Measurements from ENCODE around the gene TUBG2.

Gene TUBG2

GRCh38 chr17:42677921-42678781 lies 19.1 kb downstream of the TUBG2 start:
- peak; percentile 25 to 76 for DNase-seq

DNA sequence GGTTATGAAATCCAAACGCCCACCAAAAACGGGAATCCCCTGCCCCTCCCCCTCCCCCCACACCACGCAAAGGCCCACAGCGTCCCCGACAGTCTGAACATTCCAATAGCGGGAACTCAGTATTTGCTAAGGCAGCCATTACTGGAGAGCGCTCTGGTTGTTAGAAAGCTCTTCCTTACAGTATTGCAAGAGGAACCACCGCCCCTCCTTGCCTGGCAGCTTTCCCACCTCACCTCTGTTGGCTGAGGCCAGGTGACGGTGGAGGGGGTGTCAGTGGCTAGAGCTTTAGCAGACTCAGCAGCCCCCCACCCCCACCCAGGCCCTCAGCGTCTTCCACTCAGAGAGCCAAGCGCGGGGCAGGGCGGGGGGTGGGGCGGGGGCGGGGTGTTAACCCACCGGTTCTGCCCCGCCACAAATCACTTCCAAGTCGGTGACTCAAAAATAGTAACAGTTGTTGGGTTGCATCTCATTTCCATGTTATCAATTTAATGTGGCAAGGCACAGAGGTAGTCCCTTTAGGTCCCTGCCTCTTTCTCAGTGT lies 19.9 kb downstream of the TUBG2 start:
- DNase-seq = no peak

DNA sequence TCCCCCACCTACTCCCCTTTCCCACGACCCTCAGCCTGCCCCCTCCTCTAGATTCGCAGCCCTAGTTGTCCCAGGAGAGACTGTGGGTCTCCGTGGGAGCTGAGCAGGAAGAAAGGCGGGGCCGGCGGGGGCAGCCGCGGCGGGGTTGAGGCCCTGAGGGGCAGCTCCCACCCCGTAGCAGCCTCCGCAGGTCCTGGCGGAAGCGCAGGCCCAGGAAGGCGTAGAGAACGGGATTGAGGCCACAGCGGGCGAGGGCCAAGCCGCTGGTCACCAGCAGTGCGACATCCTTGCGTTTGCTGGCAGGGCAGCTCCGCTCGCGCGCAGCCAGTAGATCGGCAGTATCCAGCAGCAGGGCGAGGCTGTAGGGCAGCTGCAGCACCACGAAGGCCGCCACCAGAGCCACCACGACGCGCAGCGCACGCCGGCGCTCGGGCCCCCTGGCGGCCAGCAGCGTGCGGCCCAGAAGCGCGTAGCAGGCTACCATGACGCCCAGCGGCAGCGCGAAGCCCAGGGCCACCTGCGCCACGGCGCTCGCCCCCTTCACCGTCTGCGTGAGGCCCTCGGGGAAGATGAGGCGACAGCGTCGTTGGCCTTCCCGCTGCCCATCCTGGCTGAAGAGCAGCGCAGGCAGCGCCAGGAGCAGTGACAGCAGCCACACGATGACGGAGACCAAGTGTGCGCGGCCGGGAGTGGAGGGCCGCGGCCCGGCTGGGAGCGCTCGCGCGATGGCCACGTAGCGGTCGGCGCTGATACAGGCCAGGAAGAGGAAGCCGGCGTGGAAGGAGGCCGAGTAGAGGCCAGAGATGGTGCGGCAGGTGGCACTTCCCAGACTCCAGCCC lies 20.6 kb downstream of the TUBG2 start:
- DNase-seq = peak; percentile 51 to 75

DNA sequence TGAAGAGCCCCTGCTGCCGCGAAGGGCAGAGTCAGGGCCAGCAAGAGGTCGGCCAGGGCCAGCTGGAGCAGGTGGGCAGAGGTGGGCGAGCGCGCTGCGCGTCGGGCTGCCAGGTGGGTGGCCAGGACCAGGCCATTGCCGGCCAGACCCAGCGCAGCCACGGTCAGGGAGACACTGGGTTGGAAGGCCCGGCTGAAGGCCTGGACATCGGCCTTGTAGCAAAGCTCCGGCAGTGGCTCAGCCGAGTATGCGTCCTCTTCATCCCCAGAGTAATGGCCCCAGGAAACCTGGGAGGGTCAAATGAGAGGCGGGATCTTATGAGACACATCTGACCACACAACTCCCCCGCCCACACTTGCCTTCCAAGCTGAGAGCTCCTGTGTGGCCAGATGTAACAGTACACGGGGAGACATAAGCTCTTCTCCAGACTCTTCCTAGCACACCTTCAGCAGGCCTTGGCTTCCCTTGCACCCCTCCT lies 21.3 kb downstream of the TUBG2 start:
- no peak for DNase-seq

GRCh38 chr17:42681976-42682721 lies 23.1 kb downstream of the TUBG2 start, which contains the start of gene CNTNAP1:
Gene CNTNAP1 (plus strand): TSS chr17:42682531. CDS start chr17:42682830, 299 bp downstream.
- DNase-seq = peak in 1 of 2 donors; percentile 28

- no peak for DNase-seq
These were observed 23.8 kb downstream of the TUBG2 start for GRCh38 chr17:42682722-42683403.

DNA sequence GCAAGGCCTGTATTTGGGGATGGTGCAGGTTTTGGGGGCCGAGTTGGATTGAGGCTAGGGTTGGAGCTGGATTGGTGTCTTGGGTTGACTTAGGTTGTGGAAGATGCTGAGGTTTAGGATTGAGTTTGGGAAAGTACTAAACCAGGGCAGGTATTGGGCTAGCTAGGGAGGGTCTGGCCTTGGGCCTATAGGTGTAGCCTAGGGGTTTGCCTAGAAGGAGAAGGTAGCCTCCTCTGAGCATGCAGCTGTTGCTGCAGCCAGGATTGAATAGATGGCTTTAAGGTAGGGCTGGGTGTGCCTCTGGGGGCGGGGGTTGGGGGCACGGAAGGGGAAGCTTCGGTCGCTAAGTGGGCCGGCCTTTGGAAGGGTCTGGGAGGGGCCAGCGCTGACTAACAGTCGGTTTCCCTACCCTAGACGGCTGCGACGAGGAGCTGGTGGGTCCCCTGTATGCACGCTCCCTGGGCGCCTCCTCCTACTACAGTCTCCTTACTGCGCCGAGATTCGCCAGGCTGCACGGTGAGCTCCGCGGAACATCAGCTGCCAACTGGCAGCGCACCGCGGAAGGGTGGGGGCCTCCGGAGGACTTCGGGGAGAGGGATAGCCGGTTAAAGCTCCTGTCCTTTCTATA lies 24.4 kb downstream of the TUBG2 start:
- DNase-seq = no peak

- no peak for DNase-seq
These were observed 26.0 kb downstream of the TUBG2 start for GRCh38 chr17:42684929-42685556.

DNA sequence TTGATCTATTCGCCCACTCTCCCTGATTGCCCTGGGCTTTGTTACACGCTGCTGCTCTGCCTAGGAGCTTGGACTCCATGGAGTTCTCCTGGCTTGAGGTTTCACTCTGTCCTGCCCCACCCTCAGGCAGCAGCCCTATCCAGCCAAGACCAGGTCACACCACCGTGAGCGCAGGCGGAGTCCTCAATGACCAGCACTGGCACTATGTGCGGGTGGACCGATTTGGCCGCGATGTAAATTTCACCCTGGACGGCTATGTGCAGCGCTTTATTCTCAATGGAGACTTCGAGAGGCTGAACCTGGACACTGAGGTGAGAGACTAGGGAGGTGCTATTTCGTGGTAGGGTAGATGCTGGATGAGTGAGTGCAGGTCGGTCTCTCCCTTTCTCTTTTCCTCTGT lies 26.7 kb downstream of the TUBG2 start:
- DNase-seq = no peak

- DNase-seq = no peak
These were observed 27.5 kb downstream of the TUBG2 start for GRCh38 chr17:42686520-42687128.

DNA sequence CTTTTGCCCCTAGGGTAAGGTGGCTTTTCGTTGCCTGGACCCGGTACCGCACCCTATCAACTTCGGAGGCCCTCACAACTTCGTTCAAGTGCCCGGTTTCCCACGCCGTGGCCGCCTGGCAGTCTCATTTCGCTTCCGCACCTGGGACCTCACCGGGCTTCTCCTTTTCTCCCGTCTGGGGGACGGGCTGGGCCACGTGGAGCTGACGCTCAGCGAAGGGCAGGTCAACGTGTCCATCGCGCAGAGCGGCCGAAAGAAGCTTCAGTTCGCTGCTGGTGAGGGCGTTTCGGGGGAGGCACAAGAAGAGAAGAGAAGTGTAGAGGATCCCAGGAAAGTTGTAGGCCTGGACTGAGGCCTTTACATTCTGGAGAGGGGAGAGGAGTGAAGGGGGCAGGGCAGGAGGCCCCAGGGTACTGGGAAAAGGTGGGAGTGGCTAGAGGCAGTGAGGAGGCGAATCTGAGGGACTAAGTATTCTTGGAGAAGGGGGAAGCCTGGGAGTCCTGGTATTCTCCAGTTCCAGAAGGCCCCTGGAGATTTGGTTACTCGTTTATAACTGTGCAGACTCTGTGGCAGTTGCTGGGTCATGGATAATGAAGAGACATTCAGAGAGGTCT lies 28.7 kb downstream of the TUBG2 start:
- DNase-seq = no peak

DNA sequence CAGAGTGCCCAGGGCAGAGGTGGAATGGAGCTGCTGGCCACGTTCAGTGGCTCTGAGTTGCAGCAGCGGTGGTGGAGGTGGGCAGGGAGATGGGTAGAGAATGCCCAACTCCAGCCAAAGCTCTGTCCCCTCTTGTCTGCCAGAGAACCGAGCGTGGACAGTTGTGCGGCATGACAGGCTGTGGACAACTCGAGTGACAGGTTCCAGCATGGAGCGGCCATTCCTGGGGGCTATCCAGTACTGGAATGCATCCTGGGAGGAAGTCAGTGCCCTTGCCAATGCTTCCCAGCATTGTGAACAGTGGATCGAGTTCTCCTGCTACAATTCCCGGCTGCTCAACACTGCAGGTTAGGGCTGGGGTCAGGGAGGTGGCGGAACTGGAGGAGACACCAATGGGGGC lies 31.5 kb downstream of the TUBG2 start:
- DNase-seq = no peak

- no peak for DNase-seq
These were observed 32.0 kb downstream of the TUBG2 start for GRCh38 chr17:42691021-42691545.

GRCh38 chr17:42692489-42692888 lies 33.4 kb downstream of the TUBG2 start:
- no peak for DNase-seq

DNA sequence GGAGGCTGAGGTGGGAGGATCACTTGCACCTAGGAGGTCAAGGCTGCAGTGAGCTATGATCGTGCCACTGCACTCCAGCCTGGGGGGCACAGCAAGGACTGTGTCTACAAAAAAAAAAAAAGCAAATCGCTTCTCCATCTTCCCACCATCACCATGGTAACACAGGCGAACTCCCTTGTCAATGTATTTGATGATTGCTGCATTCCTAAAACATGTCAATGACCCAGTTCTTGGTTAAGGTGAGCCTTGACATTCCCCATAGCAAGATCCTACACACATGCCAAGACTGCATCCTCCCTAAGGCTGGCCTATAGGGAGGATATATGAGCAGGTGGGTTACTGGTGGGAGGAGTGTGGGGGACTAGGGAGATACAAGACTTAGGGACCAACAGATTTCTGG lies 35.4 kb downstream of the TUBG2 start:
- DNase-seq = no peak

GRCh38 chr17:42695500-42695899 lies 36.4 kb downstream of the TUBG2 start:
- no peak for DNase-seq

GRCh38 chr17:42697108-42697811 lies 38.2 kb downstream of the TUBG2 start:
- DNase-seq = no peak

DNA sequence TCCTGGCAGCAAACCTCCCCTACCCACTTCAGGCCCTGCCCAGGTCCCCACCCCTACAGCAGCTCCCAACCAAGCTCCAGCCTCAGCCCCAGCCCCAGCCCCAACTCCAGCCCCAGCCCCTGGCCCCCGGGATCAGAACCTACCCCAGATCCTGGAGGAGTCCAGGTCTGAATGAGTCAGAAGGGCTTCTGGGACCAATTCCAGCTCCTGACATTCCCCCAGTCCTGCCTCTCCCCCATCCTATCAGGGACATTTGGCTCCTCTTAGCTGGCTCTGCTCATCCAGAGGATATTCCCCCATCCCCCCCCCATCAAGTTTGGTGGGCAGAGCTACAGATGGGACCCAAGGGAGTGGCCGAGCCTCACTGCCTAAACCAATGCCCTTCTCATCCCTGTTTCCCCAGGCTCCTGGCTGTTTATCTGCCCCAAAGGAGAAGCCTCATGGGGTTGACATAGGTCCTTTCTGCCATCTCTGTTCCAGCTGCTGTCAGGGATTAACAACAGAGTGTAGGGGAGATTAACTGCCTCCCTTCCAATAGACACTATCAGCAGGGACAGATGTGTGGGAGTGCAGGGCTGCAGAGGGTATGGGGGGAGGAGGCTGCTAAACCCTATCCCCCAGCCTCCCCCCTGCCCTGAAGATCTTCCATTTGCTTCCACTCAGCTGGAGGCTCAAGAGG lies 39.8 kb downstream of the TUBG2 start:
- no peak for DNase-seq

DNA sequence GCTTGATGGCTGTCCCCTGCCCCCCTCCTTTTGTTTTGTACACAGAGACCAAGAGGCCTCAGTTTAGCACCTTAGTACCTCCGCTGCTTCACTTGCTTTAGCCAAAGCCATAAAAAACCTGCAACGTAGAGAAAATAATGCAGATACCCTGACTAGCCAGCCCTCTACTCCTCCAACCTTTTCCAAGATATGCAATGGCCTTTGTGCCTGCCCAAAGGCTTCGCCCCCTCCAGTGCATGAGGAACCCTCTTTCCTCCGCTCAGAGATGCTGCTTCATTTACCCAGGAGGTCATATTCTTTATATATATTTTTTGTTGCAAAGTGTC lies 40.3 kb downstream of the TUBG2 start:
- DNase-seq = no peak
